GM12878 (cell line): Measurements from ENCODE around the gene UNC80. TPM values are rescaled to one million over a fixed set of nuclear protein-coding genes. Genes with fewer than 3 reads are reported as not detected.

Experiments used
- ATAC-seq: fragments of 200-7000 bp; cut with Tn5 transposase; 3 replicates; pipeline ENCODE4 v1.9.1; 2020; ENCODE audit warnings: mild to moderate bottlenecking, moderate library complexity
- BruUV-seq: library from RNA; stranded (reverse); fragments of 400-500 nt; replicated peaks from 2 replicates; lab custom pipeline; 2021; lab: Mats Ljungman, UMichigan
- CTCF ChIA-PET: fragments of 300-600 bp; sonication (Branson Sonifier 250); formaldehyde crosslinking; extraction: SDS; loops from one replicate; lab custom pipeline; 2021; ENCODE audit warnings: inconsistent platforms; lab: Yijun Ruan, JAX
- POLR2A ChIA-PET: fragments of 350-600 bp; formaldehyde crosslinking; extraction: SDS; loops from one replicate; lab custom pipeline; 2021; ENCODE audit warnings: inconsistent platforms; lab: Charles Lee
- RAD21 ChIA-PET: fragments of 300-600 bp; sonication (Branson Sonifier 250); formaldehyde crosslinking; loops from one replicate; lab custom pipeline; 2023; ENCODE audit warnings: antibody characterized with exemption; ENCODE audit not compliant: unreplicated experiment; lab: Charles Lee
- SMC1A ChIA-PET: fragments of 300-600 bp; sonication (Branson Sonifier 250); formaldehyde crosslinking; loops from one replicate; lab custom pipeline; 2023; ENCODE audit not compliant: unreplicated experiment, uncharacterized antibody; lab: Charles Lee
- DNase-seq: peaks from one replicate; pipeline ENCODE4 v3.0.0-alpha.2; 2011; ENCODE audit warnings: low read depth, low spot score
- FAIRE-seq: peaks from 3 replicates; lab custom pipeline; 2011; peaks lifted over from hg19 to GRCh38; lab: Jason Lieb, UNC
- H2AFZ ChIP-seq: 2 replicates; pipeline ENCODE4 v1.6.0; 2011; ENCODE audit warnings: low read depth, low read length, control low read depth; ENCODE audit not compliant: control insufficient read depth
- H3K27ac ChIP-seq: 2 replicates; pipeline ENCODE4 v1.5.1; 2011; ENCODE audit warnings: control low read depth; ENCODE audit not compliant: control insufficient read depth, insufficient read depth
- H3K27me3 ChIP-seq, 2 experiments: replicated peaks in 1 of 2; 2 replicates each; pipeline versions ENCODE4 v1.6.0 to v1.6.1; 2011; ENCODE audit warnings: low read length in 1 of 2; ENCODE audit not compliant: control insufficient read depth in 2 of 2, insufficient read depth in 2 of 2
- H3K36me3 ChIP-seq, 2 experiments: 2 replicates each; pipeline ENCODE4 v1.5.1; 2011; ENCODE audit warnings: low read length in 1 of 2; ENCODE audit not compliant: control insufficient read depth in 2 of 2, insufficient read depth in 2 of 2
- H3K4me1 ChIP-seq: 2 replicates; pipeline ENCODE4 v1.6.1; 2011; ENCODE audit warnings: mild to moderate bottlenecking, low read length, moderate library complexity, mixed read lengths; ENCODE audit not compliant: control insufficient read depth, insufficient read depth
- H3K4me2 ChIP-seq: 2 replicates; pipeline ENCODE4 v1.6.0; 2011; ENCODE audit warnings: control low read depth; ENCODE audit not compliant: control insufficient read depth, insufficient read depth
- H3K4me3 ChIP-seq: fragments of 200-600 bp; sonication (generic); 2 replicates; pipeline ENCODE4 v1.5.1; 2016
- H3K79me2 ChIP-seq: 2 replicates; pipeline ENCODE4 v1.6.0; 2011; ENCODE audit warnings: low read length; ENCODE audit not compliant: control insufficient read depth, insufficient read depth
- H3K9ac ChIP-seq: 2 replicates; pipeline ENCODE4 v1.8.0; 2011; ENCODE audit warnings: low read length, control low read depth, mixed read lengths; ENCODE audit not compliant: control insufficient read depth, insufficient read depth
- H3K9me3 ChIP-seq: replicated peaks from 3 replicates; pipeline ENCODE4 v1.5.1; 2011; ENCODE audit warnings: mild to moderate bottlenecking, low read length; ENCODE audit not compliant: control insufficient read depth, insufficient read depth
- H4K20me1 ChIP-seq: 2 replicates; pipeline ENCODE4 v1.6.0; 2011; ENCODE audit not compliant: control insufficient read depth, insufficient read depth
- BMI1 ChIP-seq: fragments of 450-650 bp; IDR thresholded peaks from 2 replicates; pipeline ENCODE4 v1.6.1; 2016; ENCODE audit warnings: mild to moderate bottlenecking, moderate library complexity, borderline replicate concordance
- BRCA1 ChIP-seq: IDR thresholded peaks from 2 replicates; pipeline ENCODE4 v1.6.1; 2011; ENCODE audit warnings: low read depth, low read length, improper control_type of control experiment
- CEBPB ChIP-seq, 2 experiments: fragments of 150-350 bp in 1 of 2; IDR thresholded peaks; 2 replicates each; pipeline ENCODE4 v1.6.1; 2012 to 2014; ENCODE audit warnings: low read depth in 2 of 2, low read length in 2 of 2, borderline replicate concordance in 1 of 2, inconsistent platforms in 1 of 2
- E2F8 ChIP-seq: fragments of 450-650 bp; IDR thresholded peaks from 2 replicates; pipeline ENCODE4 v1.6.1; 2018; ENCODE audit warnings: mild to moderate bottlenecking, low read depth, moderate library complexity; ENCODE audit not compliant: partially characterized antibody
- ETV6 ChIP-seq, 2 experiments: fragments of 450-650 bp in 1 of 2; IDR thresholded peaks in 1 of 2; conservative IDR thresholded peaks in 1 of 2; 2 replicates each; pipeline ENCODE4 v1.6.1; 2014; ENCODE audit warnings: antibody characterized with exemption in 1 of 2, borderline replicate concordance in 1 of 2, low read depth in 1 of 2, mild to moderate bottlenecking in 1 of 2, moderate library complexity in 1 of 2
- IKZF2 ChIP-seq, 2 experiments: fragments of 450-650 bp; IDR thresholded peaks; 2 replicates each; pipeline ENCODE4 v1.6.1; 2017; ENCODE audit warnings: mild to moderate bottlenecking in 2 of 2, moderate library complexity in 2 of 2
- NFYB ChIP-seq: IDR thresholded peaks from 2 replicates; pipeline ENCODE4 v1.6.1; 2011; ENCODE audit warnings: low read depth, mild to moderate bottlenecking, low read length, improper control_type of control experiment, moderate library complexity; ENCODE audit not compliant: insufficient read depth
- SUPT20H ChIP-seq: IDR thresholded peaks from 2 replicates; pipeline ENCODE4 v1.6.1; 2011; ENCODE audit warnings: low read depth, mild to moderate bottlenecking, low read length, moderate library complexity, borderline replicate concordance; ENCODE audit not compliant: control insufficient read depth
- ZNF622 ChIP-seq: fragments of 450-650 bp; IDR thresholded peaks from 2 replicates; pipeline ENCODE4 v1.6.1; 2017; ENCODE audit warnings: mild to moderate bottlenecking, inconsistent platforms
- ZSCAN29 ChIP-seq: fragments of 450-650 bp; IDR thresholded peaks from 2 replicates; pipeline ENCODE4 v1.6.1; 2017; ENCODE audit warnings: mild to moderate bottlenecking, moderate library complexity
- WGBS: methylation state at CpG from one replicate; pipeline ENCODE4 v1.1.6; 2016; ENCODE audit warnings: low lambda C conversion rate; ENCODE audit not compliant: insufficient replicate concordance, insufficient coverage; ENCODE audit errors: missing lambda C conversion rate; 5-methylcytosine and 5-hydroxymethylcytosine counted together
- in situ Hi-C: fragments of 300-500 bp; cut with MboI; formaldehyde crosslinking; loops from 9 replicates; pipeline ENCODE4 v1.14.3; 2018; ENCODE audit warnings: mixed read lengths
- intact Hi-C: fragments of 100-400 bp; cut with micrococcal nuclease; formaldehyde crosslinking; loops from one replicate; pipeline ENCODE4 v1.14.2; 2022; ENCODE audit not compliant: unreplicated experiment
- polyA plus RNA-seq, 11 experiments: library from polyadenylated mRNA; depleted of rRNA in 4 of 11; unstranded in 6 of 11; stranded (reverse) in 5 of 11; fragments of >200 nt; fragmentation: Nextera tagmentation in 4 of 11; fragmentation: Illumina TruSeq in 1 of 11; extraction: Ambion mirVana in 4 of 11; extraction: Trizol in 1 of 11; gene quantifications; 1 replicate in 1 of 11; 2 replicates in 10 of 11; pipeline versions ENCODE4 v1.2.1 to v1.2.3, GENCODE V29; 2011 to 2016; ENCODE audit warnings: inconsistent platforms in 2 of 11, missing spikeins in 2 of 11, low read depth in 1 of 11
- total RNA-seq, 4 experiments: library from RNA; depleted of rRNA in 3 of 4; stranded (reverse); fragments of >200 nt in 3 of 4; fragmentation: Illumina TruSeq in 1 of 4; extraction: Trizol in 1 of 4; gene quantifications; 2 replicates each; pipeline versions ENCODE4 v1.2.1 to v1.2.3, GENCODE V29; 2013 to 2021
- TF ChIP-seq, protein P1 (sequence below): fragments of 450-650 bp; IDR thresholded peaks from 2 replicates; pipeline ENCODE4 v1.6.1; 2017; ENCODE audit warnings: antibody characterized with exemption, mild to moderate bottlenecking, moderate library complexity
- TF ChIP-seq, protein P2 (sequence below): fragments of 450-650 bp; IDR thresholded peaks from 2 replicates; pipeline ENCODE4 v1.6.1; 2017; ENCODE audit warnings: mild to moderate bottlenecking
- TF ChIP-seq, protein P3 (sequence below): fragments of 450-650 bp; formaldehyde crosslinking; IDR thresholded peaks from 2 replicates; pipeline ENCODE4 v1.4.0; 2022; ENCODE audit warnings: mild to moderate bottlenecking, moderate library complexity

Gene UNC80
- total and polyA plus RNA-seq, 10 of the 15 experiments (the other 5 are each of a cell fraction or from before 2014, with no cell fraction given) = not detected

GRCh38 chr2:210022824-210023223 lies 251.2 kb downstream of the UNC80 start:
- peaks cover 0 to 31% of the 10 kb centered on the region in 2 experiments; a peak in 2 of 4 replicates for H3K36me3 ChIP-seq
- H3K4me3 ChIP-seq = no peak overlapping the region
- no peak overlapping the region for H2AFZ ChIP-seq
- FAIRE-seq = no peak
- no peaks in the 10 kb centered on the region for H4K20me1 ChIP-seq
- in situ Hi-C loops (no loop called here), intact Hi-C loops (no loop called here)
- 97% methylated on average over 3 of the region's 3 CpGs for WGBS
- no peaks in the 10 kb centered on the region for H3K79me2 ChIP-seq
- RAD21 ChIA-PET = no interaction called here
- no peaks in the 10 kb centered on the region for H3K9me3 ChIP-seq
- no peak overlapping the region for H3K9ac ChIP-seq
- BruUV-seq = no TSS peak
- SMC1A ChIA-PET = no interaction called here
- DNase-seq = no peak
- no peak overlapping the region for H3K4me2 ChIP-seq
- no peaks in the 10 kb centered on the region for H3K27me3 ChIP-seq
- POLR2A ChIA-PET = no interaction called here
- H3K27ac ChIP-seq = no peak overlapping the region
- no peak for ATAC-seq
- H3K4me1 ChIP-seq = no peaks in the 10 kb centered on the region
- CTCF ChIA-PET = no interaction called here
- no peak for TF ChIP-seq BMI1
- TF ChIP-seq E2F8 = no peak
- TF ChIP-seq ETV6 (conservative IDR thresholded peaks at IDR 0.05 in 1 of 2, IDR thresholded peaks at IDR 0.05 in 1 of 2; ENCODE audit: borderline replicate concordance in 1 of 2, low read depth in 1 of 2) = no peak
- TF ChIP-seq SUPT20H = no peak
- no peak for TF ChIP-seq BRCA1
- no peak for TF ChIP-seq ZNF622
- TF ChIP-seq CEBPB (IDR thresholded peaks at IDR 0.05; ENCODE audit: borderline replicate concordance in 1 of 2, low read depth in 2 of 2, low read length in 2 of 2) = no peak
- TF ChIP-seq, protein P1, sequence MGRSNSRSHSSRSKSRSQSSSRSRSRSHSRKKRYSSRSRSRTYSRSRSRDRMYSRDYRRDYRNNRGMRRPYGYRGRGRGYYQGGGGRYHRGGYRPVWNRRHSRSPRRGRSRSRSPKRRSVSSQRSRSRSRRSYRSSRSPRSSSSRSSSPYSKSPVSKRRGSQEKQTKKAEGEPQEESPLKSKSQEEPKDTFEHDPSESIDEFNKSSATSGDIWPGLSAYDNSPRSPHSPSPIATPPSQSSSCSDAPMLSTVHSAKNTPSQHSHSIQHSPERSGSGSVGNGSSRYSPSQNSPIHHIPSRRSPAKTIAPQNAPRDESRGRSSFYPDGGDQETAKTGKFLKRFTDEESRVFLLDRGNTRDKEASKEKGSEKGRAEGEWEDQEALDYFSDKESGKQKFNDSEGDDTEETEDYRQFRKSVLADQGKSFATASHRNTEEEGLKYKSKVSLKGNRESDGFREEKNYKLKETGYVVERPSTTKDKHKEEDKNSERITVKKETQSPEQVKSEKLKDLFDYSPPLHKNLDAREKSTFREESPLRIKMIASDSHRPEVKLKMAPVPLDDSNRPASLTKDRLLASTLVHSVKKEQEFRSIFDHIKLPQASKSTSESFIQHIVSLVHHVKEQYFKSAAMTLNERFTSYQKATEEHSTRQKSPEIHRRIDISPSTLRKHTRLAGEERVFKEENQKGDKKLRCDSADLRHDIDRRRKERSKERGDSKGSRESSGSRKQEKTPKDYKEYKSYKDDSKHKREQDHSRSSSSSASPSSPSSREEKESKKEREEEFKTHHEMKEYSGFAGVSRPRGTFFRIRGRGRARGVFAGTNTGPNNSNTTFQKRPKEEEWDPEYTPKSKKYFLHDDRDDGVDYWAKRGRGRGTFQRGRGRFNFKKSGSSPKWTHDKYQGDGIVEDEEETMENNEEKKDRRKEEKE = no peak
- TF ChIP-seq NFYB = no peak
- TF ChIP-seq, protein P2, sequence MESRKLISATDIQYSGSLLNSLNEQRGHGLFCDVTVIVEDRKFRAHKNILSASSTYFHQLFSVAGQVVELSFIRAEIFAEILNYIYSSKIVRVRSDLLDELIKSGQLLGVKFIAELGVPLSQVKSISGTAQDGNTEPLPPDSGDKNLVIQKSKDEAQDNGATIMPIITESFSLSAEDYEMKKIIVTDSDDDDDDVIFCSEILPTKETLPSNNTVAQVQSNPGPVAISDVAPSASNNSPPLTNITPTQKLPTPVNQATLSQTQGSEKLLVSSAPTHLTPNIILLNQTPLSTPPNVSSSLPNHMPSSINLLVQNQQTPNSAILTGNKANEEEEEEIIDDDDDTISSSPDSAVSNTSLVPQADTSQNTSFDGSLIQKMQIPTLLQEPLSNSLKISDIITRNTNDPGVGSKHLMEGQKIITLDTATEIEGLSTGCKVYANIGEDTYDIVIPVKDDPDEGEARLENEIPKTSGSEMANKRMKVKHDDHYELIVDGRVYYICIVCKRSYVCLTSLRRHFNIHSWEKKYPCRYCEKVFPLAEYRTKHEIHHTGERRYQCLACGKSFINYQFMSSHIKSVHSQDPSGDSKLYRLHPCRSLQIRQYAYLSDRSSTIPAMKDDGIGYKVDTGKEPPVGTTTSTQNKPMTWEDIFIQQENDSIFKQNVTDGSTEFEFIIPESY = no peak
- no peak for TF ChIP-seq IKZF2 (IDR thresholded peaks at IDR 0.05)
- TF ChIP-seq, protein P3, sequence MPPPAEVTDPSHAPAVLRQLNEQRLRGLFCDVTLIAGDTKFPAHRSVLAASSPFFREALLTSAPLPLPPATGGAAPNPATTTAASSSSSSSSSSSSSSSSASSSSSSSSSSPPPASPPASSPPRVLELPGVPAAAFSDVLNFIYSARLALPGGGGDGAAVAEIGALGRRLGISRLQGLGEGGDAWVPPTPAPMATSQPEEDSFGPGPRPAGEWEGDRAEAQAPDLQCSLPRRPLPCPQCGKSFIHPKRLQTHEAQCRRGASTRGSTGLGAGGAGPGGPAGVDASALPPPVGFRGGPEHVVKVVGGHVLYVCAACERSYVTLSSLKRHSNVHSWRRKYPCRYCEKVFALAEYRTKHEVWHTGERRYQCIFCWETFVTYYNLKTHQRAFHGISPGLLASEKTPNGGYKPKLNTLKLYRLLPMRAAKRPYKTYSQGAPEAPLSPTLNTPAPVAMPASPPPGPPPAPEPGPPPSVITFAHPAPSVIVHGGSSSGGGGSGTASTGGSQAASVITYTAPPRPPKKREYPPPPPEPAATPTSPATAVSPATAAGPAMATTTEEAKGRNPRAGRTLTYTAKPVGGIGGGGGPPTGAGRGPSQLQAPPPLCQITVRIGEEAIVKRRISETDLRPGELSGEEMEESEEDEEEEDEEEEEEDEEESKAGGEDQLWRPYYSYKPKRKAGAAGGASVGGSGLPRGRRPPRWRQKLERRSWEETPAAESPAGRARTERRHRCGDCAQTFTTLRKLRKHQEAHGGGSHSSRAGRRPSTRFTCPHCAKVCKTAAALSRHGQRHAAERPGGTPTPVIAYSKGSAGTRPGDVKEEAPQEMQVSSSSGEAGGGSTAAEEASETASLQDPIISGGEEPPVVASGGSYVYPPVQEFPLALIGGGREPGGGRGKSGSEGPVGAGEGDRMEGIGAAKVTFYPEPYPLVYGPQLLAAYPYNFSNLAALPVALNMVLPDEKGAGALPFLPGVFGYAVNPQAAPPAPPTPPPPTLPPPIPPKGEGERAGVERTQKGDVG = no peak
- TF ChIP-seq ZSCAN29 = no peak
